GM19035 (cell line): ENCODE results near the gene SPRR2A.
"Not testable (repeated sequence)": the region's sequence is repeated elsewhere in the genome, so short reads cannot be mapped to it uniquely, and the experiment has no call there.

ENCODE experiments used
- ATAC-seq: cut with Tn5 transposase; IDR thresholded peaks from one replicate; pipeline ENCODE4 v1.9.1; 2021; ENCODE audit not compliant: unreplicated experiment

SPRR2A gene

GRCh38 chr1:153025797-153026196, 31.5 kb downstream of the SPRR2A start:
- ATAC-seq: no peak

- no peak for ATAC-seq
These were observed 32.9 kb downstream of the SPRR2A start for GRCh38 chr1:153024413-153024812.

- ATAC-seq: no peak
These were observed 34.2 kb downstream of the SPRR2A start for GRCh38 chr1:153023109-153023508.

GRCh38 chr1:153022340-153022739, 35.0 kb downstream of the SPRR2A start:
- ATAC-seq: not testable (repeated sequence)

GRCh38 chr1:153021829-153022228, 35.5 kb downstream of the SPRR2A start:
- not testable (repeated sequence) for ATAC-seq

- ATAC-seq: not testable (repeated sequence)
These were observed 46.0 kb downstream of the SPRR2A start for GRCh38 chr1:153011235-153011758.
